WTC11 (cell line): ENCODE results near the gene CDH3.

ENCODE experiments used
- CTCF ChIP-seq: fragments of 200-600 bp; IDR thresholded peaks from 2 replicates; pipeline ENCODE4 v1.8.0; 2022; ENCODE audit warnings: antibody characterized with exemption
- ETV6 ChIP-seq: sonication (generic); formaldehyde crosslinking; IDR thresholded peaks from 2 replicates; pipeline ENCODE4 v1.8.1; 2022; ENCODE audit warnings: mild to moderate bottlenecking, missing genetic modification reagents
- MAX ChIP-seq: sonication (generic); formaldehyde crosslinking; IDR thresholded peaks from 2 replicates; pipeline ENCODE4 v1.8.0; 2022; ENCODE audit warnings: mild to moderate bottlenecking, missing genetic modification reagents
- TCF7 ChIP-seq: sonication (generic); formaldehyde crosslinking; IDR thresholded peaks from 2 replicates; pipeline ENCODE4 v1.8.0; 2022; ENCODE audit warnings: mild to moderate bottlenecking, low read depth, missing genetic modification reagents, moderate library complexity

- TF ChIP-seq CTCF = no peak
- TF ChIP-seq TCF7 (CRISPR knock-in tag) = no peak
- TF ChIP-seq MAX = no peak
- TF ChIP-seq ETV6 = no peak
These were observed 11.6 kb downstream of the CDH3 start for GRCh38 chr16:68656751-68657150.
